ENCODE data around the gene TOM1.

TOM1 gene

DNA sequence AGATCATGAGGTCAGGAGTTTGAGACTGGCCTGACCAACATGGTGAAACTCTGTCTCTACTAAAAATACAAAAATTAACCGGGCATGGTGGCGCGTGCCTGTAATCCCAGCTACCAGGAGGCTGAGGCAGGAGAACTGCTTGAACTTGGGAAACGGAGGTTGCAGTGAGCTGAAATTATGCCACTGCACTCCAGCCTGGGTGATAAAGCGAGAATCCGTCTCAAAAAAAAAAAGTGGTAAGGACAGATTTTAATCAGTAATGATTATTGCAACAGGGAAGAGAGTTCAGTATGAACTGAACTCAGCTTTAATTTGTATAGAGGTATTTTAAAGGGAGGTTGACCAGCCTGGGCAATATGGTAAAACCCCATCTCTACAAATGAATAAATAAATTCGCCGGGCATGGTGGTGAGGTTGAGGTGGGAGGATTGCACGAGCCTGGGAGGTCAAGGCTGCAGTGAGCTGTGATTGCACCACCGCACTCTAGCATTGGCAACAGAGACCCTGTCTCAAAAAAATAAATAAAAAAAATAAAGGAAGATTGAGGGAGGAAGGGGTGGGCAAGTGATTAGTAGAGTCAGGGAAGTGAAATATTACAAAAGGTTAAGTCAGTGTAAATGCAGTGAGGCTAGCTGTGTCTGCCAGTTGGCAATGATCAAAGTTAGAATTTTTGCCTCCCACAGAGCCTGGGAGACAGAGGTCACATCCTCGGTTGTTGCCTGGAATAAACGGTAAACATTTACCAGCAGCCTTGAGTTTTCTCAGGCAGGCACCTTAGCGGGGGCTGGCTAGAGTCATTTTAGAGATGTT, 97.6 kb downstream of the TOM1 start:
- no peak overlapping the region for H3K27ac ChIP-seq (ENCODE audit: insufficient read depth, low read depth, low read length, poor library complexity, severe bottlenecking)
- no peak overlapping the region for H3K4me3 ChIP-seq (ENCODE audit: insufficient read depth, low read depth, low read length)
- 83 to 84% methylated on average over 13 of the region's 13 CpGs for WGBS, 2 experiments
- H3K36me3 ChIP-seq (ENCODE audit: control insufficient read depth, insufficient read depth, low read length): no peaks in the 10 kb centered on the region
- no peaks in the 10 kb centered on the region for H3K27me3 ChIP-seq (ENCODE audit: control insufficient read depth, insufficient read depth, low read length, poor library complexity, severe bottlenecking)
- H3K9me3 ChIP-seq (ENCODE audit: control insufficient read depth, low read length): no peaks in the 10 kb centered on the region
- H3K4me1 ChIP-seq (ENCODE audit: control insufficient read depth, insufficient read depth, low read length): peaks cover 12% of the 10 kb centered on the region
